Measurements from ENCODE around the gene TEX44. TPM values are rescaled to one million over a fixed set of nuclear protein-coding genes. Genes with fewer than 3 reads are reported as not detected.

Gene TEX44
- total and polyA plus RNA-seq, 3 experiments from 2014 or later = not detected

GRCh38 chr2:231633241-231633976 is 40.7 kb downstream of the TEX44 start:
- no peaks in the 10 kb centered on the region for H3K27me3 ChIP-seq (ENCODE audit: insufficient read depth, low read length, poor library complexity, severe bottlenecking)
- Mint-ChIP-seq H3K4me3 (no peak overlapping the region), H3K36me3 (no peaks in the 10 kb centered on the region), H3K9me3 (no peaks in the 10 kb centered on the region), H3K27ac (peak overlapping the region in 4 of 8 donors; percentile 5 to 61 (median 18)), H3K4me1 (peaks cover 0 to 1% (median 0%) of the 10 kb centered on the region in 3 donors), H3K27me3 (peaks cover 0 to 4% of the 10 kb centered on the region in 2 donors)
- no peaks in the 10 kb centered on the region for H3K4me1 ChIP-seq (ENCODE audit: insufficient read depth, low read length)
- H3K9me3 ChIP-seq (ENCODE audit: low read length) = no peaks in the 10 kb centered on the region
- CTCF ChIA-PET = interaction anchor here (1.2 to 2.4 kb wide), 2 partner anchors 10 to 29 kb away, joined by 3 to 5 read pairs; no protein-coding TSS in a partner anchor
- POLR2A ChIA-PET = no interaction called here
- no peak overlapping the region for H3K27ac ChIP-seq (ENCODE audit: low read depth, low read length)
- no peaks in the 10 kb centered on the region for H3K36me3 ChIP-seq (ENCODE audit: insufficient read depth, low read length)
- no peak for DNase-seq
- no peak overlapping the region for H3K4me3 ChIP-seq (ENCODE audit: low read length)

GRCh38 chr2:231634412-231634811 is 41.7 kb downstream of the TEX44 start:
- peaks cover 0 to 1% (median 0%) of the 10 kb centered on the region in 3 donors for H3K4me1 Mint-ChIP-seq
- Histone ChIP-seq H3K27me3 (ENCODE audit: insufficient read depth, low read length, poor library complexity, severe bottlenecking) (no peaks in the 10 kb centered on the region), H3K9me3 (ENCODE audit: low read length) (no peaks in the 10 kb centered on the region), H3K4me1 (ENCODE audit: insufficient read depth, low read length) (no peaks in the 10 kb centered on the region), H3K27ac (ENCODE audit: low read depth, low read length) (no peak overlapping the region), H3K4me3 (ENCODE audit: low read length) (no peak overlapping the region), H3K36me3 (ENCODE audit: insufficient read depth, low read length) (no peaks in the 10 kb centered on the region)
- H3K9me3 Mint-ChIP-seq = no peaks in the 10 kb centered on the region
- H3K27ac Mint-ChIP-seq = no peak overlapping the region
- POLR2A ChIA-PET = no interaction called here
- H3K36me3 Mint-ChIP-seq = no peaks in the 10 kb centered on the region
- CTCF ChIA-PET = no interaction called here
- DNase-seq = no peak
- no peak overlapping the region for H3K4me3 Mint-ChIP-seq
- H3K27me3 Mint-ChIP-seq = peaks cover 0 to 1% of the 10 kb centered on the region in 2 donors

- H3K36me3 Mint-ChIP-seq = no peaks in the 10 kb centered on the region
- H3K27me3 ChIP-seq (ENCODE audit: insufficient read depth, low read length, poor library complexity, severe bottlenecking) = no peaks in the 10 kb centered on the region
- H3K36me3 ChIP-seq (ENCODE audit: insufficient read depth, low read length) = no peaks in the 10 kb centered on the region
- peaks cover 0 to 1% (median 0%) of the 10 kb centered on the region in 3 donors for H3K4me1 Mint-ChIP-seq
- H3K27ac ChIP-seq (ENCODE audit: low read depth, low read length) = no peak overlapping the region
- ChIA-PET CTCF (no interaction called here), POLR2A (interaction anchor here (0.7 kb wide), 1 partner anchor 12 kb away, joined by 5 read pairs; no protein-coding TSS in a partner anchor)
- peak overlapping the region in 1 of 7 donors; percentile 46 for H3K4me3 Mint-ChIP-seq
- no peak overlapping the region for H3K27ac Mint-ChIP-seq
- H3K4me3 ChIP-seq (ENCODE audit: low read length) = no peak overlapping the region
- H3K4me1 ChIP-seq (ENCODE audit: insufficient read depth, low read length) = no peaks in the 10 kb centered on the region
- DNase-seq = no peak
- peaks cover 0 to 2% of the 10 kb centered on the region in 2 donors for H3K27me3 Mint-ChIP-seq
- no peaks in the 10 kb centered on the region for H3K9me3 Mint-ChIP-seq
- H3K9me3 ChIP-seq (ENCODE audit: low read length) = no peaks in the 10 kb centered on the region
These were observed 42.5 kb downstream of the TEX44 start for GRCh38 chr2:231634951-231635875.

GRCh38 chr2:231640241-231640640 is 47.6 kb downstream of the TEX44 start:
- ChIA-PET CTCF (no interaction called here), POLR2A (no interaction called here)
- H3K36me3 Mint-ChIP-seq = no peaks in the 10 kb centered on the region

GRCh38 chr2:231640641-231641111 is 48.0 kb downstream of the TEX44 start:
- Mint-ChIP-seq H3K36me3 (no peaks in the 10 kb centered on the region), H3K9me3 (no peaks in the 10 kb centered on the region), H3K27me3 (peaks cover 2 to 3% of the 10 kb centered on the region in 2 donors), H3K27ac (no peak overlapping the region), H3K4me1 (peaks cover 4 to 11% (median 11%) of the 10 kb centered on the region in 3 donors), H3K4me3 (no peak overlapping the region)
- DNase-seq = no peak
- H3K4me1 ChIP-seq (ENCODE audit: insufficient read depth, low read length) = peaks cover 9% of the 10 kb centered on the region
- ChIA-PET POLR2A (no interaction called here), CTCF (no interaction called here)
- no peaks in the 10 kb centered on the region for H3K27me3 ChIP-seq (ENCODE audit: insufficient read depth, low read length, poor library complexity, severe bottlenecking)
- no peak overlapping the region for H3K4me3 ChIP-seq (ENCODE audit: low read length)
- no peak overlapping the region for H3K27ac ChIP-seq (ENCODE audit: low read depth, low read length)
- H3K9me3 ChIP-seq (ENCODE audit: low read length) = no peaks in the 10 kb centered on the region
- no peaks in the 10 kb centered on the region for H3K36me3 ChIP-seq (ENCODE audit: insufficient read depth, low read length)

More at GRCh38 chr2:231640241-231640640, 47.6 kb downstream of the TEX44 start:
- Histone ChIP-seq H3K9me3 (ENCODE audit: low read length) (no peaks in the 10 kb centered on the region), H3K27ac (ENCODE audit: low read depth, low read length) (no peak overlapping the region), H3K4me1 (ENCODE audit: insufficient read depth, low read length) (peaks cover 9% of the 10 kb centered on the region), H3K27me3 (ENCODE audit: insufficient read depth, low read length, poor library complexity, severe bottlenecking) (no peaks in the 10 kb centered on the region), H3K4me3 (ENCODE audit: low read length) (no peak overlapping the region), H3K36me3 (ENCODE audit: insufficient read depth, low read length) (no peaks in the 10 kb centered on the region)
- Mint-ChIP-seq H3K27me3 (peaks cover 2 to 3% of the 10 kb centered on the region in 2 donors), H3K4me3 (no peak overlapping the region), H3K9me3 (no peaks in the 10 kb centered on the region), H3K4me1 (peaks cover 4 to 11% (median 11%) of the 10 kb centered on the region in 3 donors), H3K27ac (no peak overlapping the region)
- DNase-seq = no peak

- Histone ChIP-seq H3K36me3 (ENCODE audit: insufficient read depth, low read length) (no peaks in the 10 kb centered on the region), H3K27me3 (ENCODE audit: insufficient read depth, low read length, poor library complexity, severe bottlenecking) (no peaks in the 10 kb centered on the region), H3K4me1 (ENCODE audit: insufficient read depth, low read length) (peaks cover 9% of the 10 kb centered on the region), H3K27ac (ENCODE audit: low read depth, low read length) (no peak overlapping the region), H3K9me3 (ENCODE audit: low read length) (no peaks in the 10 kb centered on the region), H3K4me3 (ENCODE audit: low read length) (peak overlapping the region; percentile 37)
- peak overlapping the region in 6 of 7 donors; percentile 22 to 72 (median 58) for H3K4me3 Mint-ChIP-seq
- peaks cover 4 to 11% (median 11%) of the 10 kb centered on the region in 3 donors for H3K4me1 Mint-ChIP-seq
- H3K9me3 Mint-ChIP-seq = no peaks in the 10 kb centered on the region
- peak in 2 of 5 donors; percentile 6 to 32 for DNase-seq
- H3K27ac Mint-ChIP-seq = peak overlapping the region in 4 of 8 donors; percentile 29 to 92 (median 62)
- CTCF ChIA-PET = interaction anchor here (1.0 kb wide), 1 partner anchor 35 kb away, joined by 3 read pairs; no protein-coding TSS in a partner anchor
- POLR2A ChIA-PET = no interaction called here
- peaks cover 2 to 3% of the 10 kb centered on the region in 2 donors for H3K27me3 Mint-ChIP-seq
- no peaks in the 10 kb centered on the region for H3K36me3 Mint-ChIP-seq
These were observed 50.2 kb downstream of the TEX44 start for GRCh38 chr2:231642631-231643494.

GRCh38 chr2:231643495-231643888 is 50.8 kb downstream of the TEX44 start:
- peaks cover 4 to 11% (median 11%) of the 10 kb centered on the region in 3 donors for H3K4me1 Mint-ChIP-seq
- ChIA-PET POLR2A (interaction anchor here (0.7 kb wide), 1 partner anchor 1338 kb away, joined by 4 read pairs; no protein-coding TSS in a partner anchor), CTCF (no interaction called here)
- H3K9me3 ChIP-seq (ENCODE audit: low read length) = no peaks in the 10 kb centered on the region
- no peak for DNase-seq
- no peaks in the 10 kb centered on the region for H3K27me3 ChIP-seq (ENCODE audit: insufficient read depth, low read length, poor library complexity, severe bottlenecking)
- H3K27ac ChIP-seq (ENCODE audit: low read depth, low read length) = no peak overlapping the region
- H3K36me3 ChIP-seq (ENCODE audit: insufficient read depth, low read length) = no peaks in the 10 kb centered on the region
- H3K4me3 ChIP-seq (ENCODE audit: low read length) = no peak overlapping the region
- no peaks in the 10 kb centered on the region for H3K36me3 Mint-ChIP-seq
- H3K4me1 ChIP-seq (ENCODE audit: insufficient read depth, low read length) = peaks cover 9% of the 10 kb centered on the region
- H3K27me3 Mint-ChIP-seq = peaks cover 2 to 3% of the 10 kb centered on the region in 2 donors
- no peak overlapping the region for H3K4me3 Mint-ChIP-seq
- H3K27ac Mint-ChIP-seq = no peak overlapping the region
- H3K9me3 Mint-ChIP-seq = no peaks in the 10 kb centered on the region

Measured in CD8-positive, alpha-beta memory T cell (primary cell).